B cell (primary cell): ENCODE results near the gene TRIAP1. TPM values are rescaled to one million over a fixed set of nuclear protein-coding genes. Genes with fewer than 3 reads are reported as not detected.
"Not testable (repeated sequence)": the region's sequence is repeated elsewhere in the genome, so short reads cannot be mapped to it uniquely, and the experiment has no call there.

Source experiments
- ATAC-seq: fragments of 200-7000 bp; cut with Tn5 transposase; one replicate; pipeline ENCODE4 v1.10.0; 2021; ENCODE audit warnings: low read depth, mild to moderate bottlenecking, moderate number of reproducible peaks, moderate library complexity
- CTCF ChIA-PET: fragments of 350-600 bp; sonication (Branson Sonifier 250); formaldehyde crosslinking; loops from one replicate; lab custom pipeline; 2021; ENCODE audit warnings: antibody characterized with exemption, inconsistent platforms; lab: Charles Lee
- POLR2A ChIA-PET: fragments of 350-600 bp; sonication (Branson Sonifier 250); formaldehyde crosslinking; loops from one replicate; lab custom pipeline; 2021; ENCODE audit warnings: antibody characterized with exemption; lab: Charles Lee
- DNase-seq: peaks from one replicate; pipeline ENCODE4 v3.0.0; 2013
- H2AFZ ChIP-seq: 2 replicates; pipeline ENCODE4 v1.6.1; 2012; ENCODE audit warnings: mild to moderate bottlenecking, low read depth, low read length; ENCODE audit not compliant: insufficient read depth, poor library complexity, severe bottlenecking
- H3K27ac ChIP-seq, 2 donors: 1 replicate in 1 of 2; 2 replicates in 1 of 2; pipeline ENCODE4 v1.5.1; 2012 to 2013; ENCODE audit warnings: low read length in 2 of 2, mild to moderate bottlenecking in 2 of 2, moderate library complexity in 1 of 2
- H3K27me3 ChIP-seq, 4 experiments: fragments of 200-600 bp in 1 of 4; sonication (generic) in 1 of 4; replicated peaks in 1 of 4; 1 replicate in 2 of 4; 2 replicates in 2 of 4; pipeline versions ENCODE4 v1.6.1 to v1.7.0; 2013 to 2016; ENCODE audit warnings: low read length in 3 of 4, mild to moderate bottlenecking in 2 of 4, mixed read lengths in 1 of 4, moderate library complexity in 1 of 4; ENCODE audit not compliant: insufficient read depth in 4 of 4, control insufficient read depth in 3 of 4; ENCODE audit errors: control extremely low read depth in 1 of 4
- H3K36me3 ChIP-seq, 2 experiments: replicated peaks in 1 of 2; 1 replicate in 1 of 2; 2 replicates in 1 of 2; pipeline versions ENCODE4 v1.6.1 to v1.7.1; 2013; ENCODE audit warnings: low read length in 1 of 2; ENCODE audit not compliant: insufficient read depth in 2 of 2, control insufficient read depth in 1 of 2; ENCODE audit errors: control extremely low read depth in 1 of 2, extremely low read depth in 1 of 2
- H3K4me1 ChIP-seq, 2 donors: fragments of 200-600 bp in 1 of 2; sonication (generic) in 1 of 2; 1 replicate in 1 of 2; 2 replicates in 1 of 2; pipeline versions ENCODE4 v1.5.1 to v1.6.1; 2013 to 2017; ENCODE audit warnings: low read length in 2 of 2; ENCODE audit not compliant: control insufficient read depth in 2 of 2, insufficient read depth in 2 of 2
- H3K4me2 ChIP-seq: replicated peaks from 2 replicates; pipeline ENCODE3; 2012; ENCODE audit warnings: mild to moderate bottlenecking, low read depth, low read length; ENCODE audit not compliant: poor library complexity, severe bottlenecking
- H3K4me3 ChIP-seq, 5 experiments: fragments of 200-600 bp in 1 of 5; sonication (generic) in 1 of 5; 1 replicate in 3 of 5; 2 replicates in 2 of 5; pipeline versions ENCODE4 v1.5.1 to v1.7.0; 2011 to 2016; ENCODE audit warnings: low read length in 4 of 5, mild to moderate bottlenecking in 4 of 5, low read depth in 2 of 5, control low read depth in 1 of 5, moderate library complexity in 1 of 5; ENCODE audit not compliant: insufficient read depth in 1 of 5; ENCODE audit errors: control extremely low read depth in 1 of 5, extremely low read depth in 1 of 5
- H3K79me2 ChIP-seq: fragments of 200-600 bp; sonication (generic); one replicate; pipeline ENCODE4 v1.6.0; 2016; ENCODE audit warnings: low read length; ENCODE audit not compliant: control insufficient read depth, insufficient read depth
- H3K9ac ChIP-seq: fragments of 200-600 bp; sonication (generic); 2 replicates; pipeline ENCODE4 v1.6.1; 2017; ENCODE audit warnings: mild to moderate bottlenecking, low read length, moderate library complexity
- H3K9me3 ChIP-seq, 3 donors: one replicate each; pipeline versions ENCODE4 v1.6.1 to v1.7.1; 2013; ENCODE audit warnings: low read length in 2 of 3; ENCODE audit not compliant: control insufficient read depth in 2 of 3, insufficient read depth in 1 of 3; ENCODE audit errors: control extremely low read depth in 1 of 3
- H4K20me1 ChIP-seq: 2 replicates; pipeline ENCODE4 v1.6.0; 2012; ENCODE audit warnings: mild to moderate bottlenecking, low read length; ENCODE audit not compliant: insufficient read depth, control insufficient read depth, poor library complexity, severe bottlenecking
- H3K27ac Mint-ChIP-seq: one replicate; pipeline ENCODE4 v1.8.0; 2021; ENCODE audit warnings: mixed read lengths
- H3K27me3 Mint-ChIP-seq: one replicate; pipeline ENCODE4 v1.8.0; 2021; ENCODE audit warnings: mixed read lengths
- H3K4me1 Mint-ChIP-seq: one replicate; pipeline ENCODE4 v1.8.0; 2021; ENCODE audit warnings: mixed read lengths
- H3K4me3 Mint-ChIP-seq: one replicate; pipeline ENCODE4 v1.8.0; 2021; ENCODE audit warnings: mixed read lengths
- H3K9me3 Mint-ChIP-seq: one replicate; pipeline ENCODE4 v1.8.0; 2022; ENCODE audit warnings: mixed read lengths; ENCODE audit not compliant: insufficient read depth
- CTCF ChIP-seq: fragments of 200-600 bp; IDR thresholded peaks from one replicate; pipeline ENCODE4 v1.8.0; 2022; ENCODE audit warnings: antibody characterized with exemption, mild to moderate bottlenecking
- EZH2 ChIP-seq: IDR thresholded peaks from 2 replicates; pipeline ENCODE4 v1.6.1; 2012; ENCODE audit warnings: borderline replicate concordance, low read depth, mild to moderate bottlenecking, moderate library complexity, low read length; ENCODE audit not compliant: insufficient read depth, poor library complexity, severe bottlenecking
- WGBS: methylation state at CpG from one replicate; pipeline ENCODE4 v1.1.5; 2013; ENCODE audit warnings: missing lambda C conversion rate; ENCODE audit not compliant: insufficient coverage; 5-methylcytosine and 5-hydroxymethylcytosine counted together
- intact Hi-C: fragments of 100-400 bp; cut with micrococcal nuclease; formaldehyde crosslinking; loops from one replicate; pipeline ENCODE4 v1.10.0; 2022
- polyA plus RNA-seq: library from polyadenylated mRNA; depleted of rRNA; stranded (reverse); fragments of >200 nt; gene quantifications from 2 replicates; pipeline ENCODE4 v1.2.3, GENCODE V29; 2012
- total RNA-seq, 2 donors: library from RNA; stranded (reverse); fragments of 120-200 nt in 1 of 2; gene quantifications; 1 replicate in 1 of 2; 2 replicates in 1 of 2; pipeline versions ENCODE4 v1.2.3 to v1.2.4, GENCODE V29; 2013 to 2022

Gene TRIAP1
- total and polyA plus RNA-seq, 2 donors (not counting 1 experiment from before 2014, with no cell fraction given) = 13.8 to 19.6 TPM

GRCh38 chr12:120488057-120488640 lies 42.0 kb upstream of the TRIAP1 start:
- H3K27ac ChIP-seq = no peak overlapping the region
- no peaks in the 10 kb centered on the region for H3K27me3 ChIP-seq
- WGBS = 78% methylated on average over 5 of the region's 5 CpGs
- ATAC-seq (no peak), DNase-seq (no peak)
- no peak overlapping the region for H3K9ac ChIP-seq
- no peaks in the 10 kb centered on the region for H3K36me3 ChIP-seq
- H3K4me3 Mint-ChIP-seq = no peak overlapping the region
- no peak overlapping the region for H2AFZ ChIP-seq
- H3K4me1 ChIP-seq = no peaks in the 10 kb centered on the region
- H3K4me3 ChIP-seq = no peak overlapping the region
- H3K27ac Mint-ChIP-seq = no peak overlapping the region
- ChIA-PET POLR2A (no interaction called here), CTCF (no interaction called here)
- TF ChIP-seq EZH2 (no peak), CTCF (no peak)
- intact Hi-C loops = no loop called here
- no peaks in the 10 kb centered on the region for H3K79me2 ChIP-seq
- H3K27me3 Mint-ChIP-seq = no peaks in the 10 kb centered on the region
- no peak overlapping the region for H3K4me2 ChIP-seq
- no peaks in the 10 kb centered on the region for H3K9me3 ChIP-seq
- no peaks in the 10 kb centered on the region for H4K20me1 ChIP-seq
- H3K4me1 Mint-ChIP-seq = peaks cover 3% of the 10 kb centered on the region
- no peaks in the 10 kb centered on the region for H3K9me3 Mint-ChIP-seq

- DNase-seq, ATAC-seq, CTCF ChIA-PET, H3K27ac ChIP-seq, H3K27me3 ChIP-seq, H2AFZ ChIP-seq, H3K27me3 Mint-ChIP-seq, H3K9ac ChIP-seq, H3K9me3 Mint-ChIP-seq, H3K4me1 Mint-ChIP-seq, H4K20me1 ChIP-seq, H3K4me3 ChIP-seq, H3K79me2 ChIP-seq, H3K4me1 ChIP-seq, H3K4me2 ChIP-seq, H3K27ac Mint-ChIP-seq, POLR2A ChIA-PET, H3K4me3 Mint-ChIP-seq, intact Hi-C loops, H3K9me3 ChIP-seq, H3K36me3 ChIP-seq: not testable (repeated sequence)
- WGBS = 80% methylated on average over 5 of the region's 7 CpGs
Observed at GRCh38 chr12:120487552-120487951, 41.4 kb upstream of the TRIAP1 start.
